IMR-90 (cell line): ENCODE results near the gene COL4A2. TPM values are rescaled to one million over a fixed set of nuclear protein-coding genes. Genes with fewer than 3 reads are reported as not detected.

Experiments used
- MAZ ChIP-seq: IDR thresholded peaks from 2 replicates; pipeline ENCODE4 v1.6.1; 2012; ENCODE audit warnings: low read depth, mild to moderate bottlenecking, low read length, improper control_type of control experiment, moderate library complexity, borderline replicate concordance
- NFE2L2 ChIP-seq: fragments of 150-350 bp; IDR thresholded peaks from 2 replicates; pipeline ENCODE4 v1.6.1; 2016; ENCODE audit warnings: low read depth, mild to moderate bottlenecking, low read length
- RFX5 ChIP-seq: IDR thresholded peaks from 2 replicates; pipeline ENCODE4 v1.8.0; 2012; ENCODE audit warnings: low read depth, mild to moderate bottlenecking, low read length, moderate library complexity
- SMC3 ChIP-seq: fragments of 150-350 bp; IDR thresholded peaks from 2 replicates; pipeline ENCODE4 v1.6.1; 2016; ENCODE audit warnings: low read depth, mild to moderate bottlenecking, antibody characterized with exemption, low read length, moderate library complexity
- polyA plus RNA-seq, 3 experiments: library from polyadenylated mRNA; depleted of rRNA; stranded (reverse); fragments of >200 nt; gene quantifications; 2 replicates each; pipeline ENCODE4 v1.2.3, GENCODE V29; 2012; ENCODE audit warnings: low replicate concordance in 1 of 3
- total RNA-seq: library from RNA; depleted of rRNA; stranded (reverse); fragments of >200 nt; gene quantifications from 2 replicates; pipeline ENCODE4 v1.2.3, GENCODE V29; 2012
- TF ChIP-seq, protein P1 (sequence below): fragments of 150-350 bp; IDR thresholded peaks from 2 replicates; pipeline ENCODE4 v1.6.1; 2017; ENCODE audit warnings: mild to moderate bottlenecking, antibody characterized with exemption, low read length, low read depth

The COL4A2 gene
- total and polyA plus RNA-seq, 2 of the 4 experiments (the other 2 are of a cell fraction): 90.7 to 457 TPM

DNA sequence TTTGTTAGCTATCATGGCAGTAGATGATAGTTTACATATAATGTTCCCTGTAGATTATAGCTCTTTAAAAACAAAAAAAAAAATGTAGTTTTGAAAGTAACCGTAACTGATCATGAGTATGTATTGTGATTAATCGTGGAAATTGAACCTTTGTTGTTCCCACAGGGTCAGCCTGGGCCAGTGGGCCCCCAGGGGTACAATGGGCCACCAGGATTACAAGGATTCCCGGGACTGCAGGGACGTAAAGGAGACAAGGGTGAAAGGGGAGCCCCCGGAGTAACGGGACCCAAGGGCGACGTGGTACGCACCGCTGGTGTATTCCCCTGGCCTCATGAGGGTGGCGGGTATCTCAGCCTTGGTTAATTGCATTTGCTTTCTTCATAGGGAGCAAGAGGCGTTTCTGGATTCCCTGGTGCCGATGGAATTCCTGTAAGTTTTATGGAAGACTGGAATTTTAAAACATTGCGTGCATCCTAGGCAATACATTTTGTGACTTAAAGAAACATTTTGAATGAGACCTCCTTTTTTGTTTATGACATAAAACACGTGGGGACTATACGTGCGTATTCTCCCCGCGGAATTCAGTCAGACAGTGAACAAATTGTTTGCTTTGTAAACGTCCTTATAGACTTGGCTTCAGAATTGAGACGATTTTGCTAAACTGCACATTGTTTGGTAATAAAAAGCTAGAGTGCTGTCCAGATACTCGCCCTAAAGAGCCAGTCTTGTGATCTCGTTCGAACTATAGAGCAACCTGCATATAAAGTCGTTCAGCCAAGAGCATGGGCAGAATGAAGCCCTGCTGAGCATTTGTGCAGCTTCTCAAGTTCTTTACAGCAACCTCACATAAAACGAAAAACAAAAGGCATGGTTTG lies 117.7 kb downstream of the COL4A2 start (continued):
- TF ChIP-seq, protein P1, sequence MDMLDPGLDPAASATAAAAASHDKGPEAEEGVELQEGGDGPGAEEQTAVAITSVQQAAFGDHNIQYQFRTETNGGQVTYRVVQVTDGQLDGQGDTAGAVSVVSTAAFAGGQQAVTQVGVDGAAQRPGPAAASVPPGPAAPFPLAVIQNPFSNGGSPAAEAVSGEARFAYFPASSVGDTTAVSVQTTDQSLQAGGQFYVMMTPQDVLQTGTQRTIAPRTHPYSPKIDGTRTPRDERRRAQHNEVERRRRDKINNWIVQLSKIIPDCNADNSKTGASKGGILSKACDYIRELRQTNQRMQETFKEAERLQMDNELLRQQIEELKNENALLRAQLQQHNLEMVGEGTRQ: no peak; the same call in none of the 2 replicates
- TF ChIP-seq MAZ: no peak
- no peak for TF ChIP-seq RFX5
- no peak for TF ChIP-seq SMC3
- TF ChIP-seq NFE2L2: no peak
